Skin of body (tissue), 2 donors: ENCODE measurements around the gene SLC52A3. TPM values are rescaled to one million over a fixed set of nuclear protein-coding genes. Genes with fewer than 3 reads are reported as not detected.
"Not testable (repeated sequence)": the region's sequence is repeated elsewhere in the genome, so short reads cannot be mapped to it uniquely, and the experiment has no call there.

ENCODE experiments used
- DNase-seq: peaks from one replicate; lab custom pipeline; 2025; lab: John Stamatoyannopoulos, UW
- total RNA-seq: library from RNA; depleted of rRNA; stranded (reverse); fragments of >200 nt; gene quantifications from one replicate; pipeline ENCODE4 v1.2.3, GENCODE V29; 2014

SLC52A3 gene
- total RNA-seq, 1 donor from 2014 or later = 1.5 TPM

DNA sequence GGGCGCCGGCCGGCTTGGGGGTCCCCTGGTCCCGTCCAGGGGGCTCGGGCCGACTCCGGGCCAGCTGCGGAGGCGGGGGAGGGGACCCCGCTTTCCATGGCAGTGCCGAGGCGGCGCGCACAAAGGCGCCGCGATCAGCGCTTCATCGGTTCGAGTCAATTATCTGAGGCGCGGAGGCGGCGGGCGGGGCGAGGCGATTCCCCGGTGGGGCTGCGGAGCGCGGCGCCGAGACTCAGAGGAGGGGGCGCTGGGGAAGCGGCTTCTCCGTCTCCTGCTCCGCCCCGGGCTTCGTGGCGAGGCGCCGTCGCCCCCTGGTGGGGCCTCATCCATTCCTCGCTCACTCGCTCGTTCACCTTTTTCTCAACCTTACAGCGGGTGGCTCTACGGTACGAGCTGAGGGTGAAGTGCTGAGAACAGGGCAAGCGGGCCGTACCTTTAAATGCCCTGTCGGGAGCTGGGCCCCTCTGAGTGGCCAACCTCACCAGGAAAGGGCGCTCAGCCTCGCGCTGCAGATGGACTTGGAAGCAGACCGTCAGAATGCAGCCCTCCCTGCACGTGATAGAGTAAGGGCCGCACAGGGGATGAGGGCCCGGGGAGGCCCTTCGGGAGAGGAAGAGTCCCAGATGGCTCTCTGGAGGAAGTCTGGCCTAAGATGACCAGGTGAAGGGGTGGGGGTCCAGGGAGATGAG is 39.9 kb downstream of the SLC52A3 start:
- no peak for DNase-seq

DNA sequence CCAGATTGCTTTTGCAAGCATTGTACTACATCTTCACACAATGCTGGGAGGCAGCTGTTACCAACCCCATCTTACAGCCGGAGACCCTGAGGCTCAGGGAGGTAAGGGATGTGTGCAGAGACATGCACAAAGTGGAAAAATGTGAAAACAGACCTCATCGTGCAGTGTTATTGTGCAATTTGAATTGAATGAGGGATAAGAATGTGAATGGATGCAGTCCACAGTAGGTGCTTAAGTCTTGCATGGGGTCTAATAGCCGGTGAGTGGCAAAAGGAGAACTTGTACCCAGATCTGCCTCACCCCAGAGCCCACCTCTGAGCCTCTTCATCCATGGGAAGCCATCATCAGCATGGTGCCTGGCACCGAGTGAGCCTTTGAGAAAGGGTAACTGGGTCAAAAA is 42.1 kb downstream of the SLC52A3 start:
- no peak for DNase-seq

DNA sequence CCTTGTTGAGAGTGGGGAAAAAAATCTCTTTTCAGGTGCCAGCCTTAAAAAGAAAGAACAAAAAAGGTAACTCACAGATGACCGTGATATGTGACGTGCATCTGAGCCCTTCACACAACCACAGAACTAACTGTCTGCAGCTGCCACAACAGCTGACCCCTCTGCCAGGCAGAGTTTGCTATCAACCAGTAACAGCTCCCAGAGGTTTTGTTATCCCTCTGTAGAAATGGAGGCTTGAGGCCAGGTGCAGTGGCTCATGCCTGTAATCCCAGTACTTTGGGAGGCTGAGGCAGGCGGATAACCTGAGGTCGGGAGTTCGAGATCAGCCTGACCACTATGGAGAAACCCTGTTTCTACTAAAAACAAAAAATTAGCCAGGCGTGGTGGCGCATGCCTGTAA is 42.8 kb downstream of the SLC52A3 start:
- no peak for DNase-seq

DNA sequence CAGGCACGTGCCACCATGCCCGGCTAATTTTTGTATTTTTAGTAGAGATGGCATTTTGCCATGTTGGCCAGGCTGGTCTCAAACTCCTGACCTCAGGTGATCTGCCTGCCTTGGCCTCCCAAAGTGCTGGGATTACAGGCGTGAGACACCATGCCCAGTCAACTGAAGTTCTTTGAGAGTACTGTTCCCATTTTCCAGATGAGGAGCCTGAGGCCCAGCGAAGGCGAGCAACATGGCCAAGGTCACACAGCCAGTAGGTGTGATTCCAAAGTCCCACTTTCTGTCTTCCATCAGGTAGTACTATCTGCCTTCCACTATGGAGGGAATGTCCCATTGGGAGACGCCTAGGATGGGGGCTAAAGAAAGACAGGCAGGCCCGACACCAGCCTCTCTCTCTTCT is 43.5 kb downstream of the SLC52A3 start:
- not testable (repeated sequence) for DNase-seq

DNA sequence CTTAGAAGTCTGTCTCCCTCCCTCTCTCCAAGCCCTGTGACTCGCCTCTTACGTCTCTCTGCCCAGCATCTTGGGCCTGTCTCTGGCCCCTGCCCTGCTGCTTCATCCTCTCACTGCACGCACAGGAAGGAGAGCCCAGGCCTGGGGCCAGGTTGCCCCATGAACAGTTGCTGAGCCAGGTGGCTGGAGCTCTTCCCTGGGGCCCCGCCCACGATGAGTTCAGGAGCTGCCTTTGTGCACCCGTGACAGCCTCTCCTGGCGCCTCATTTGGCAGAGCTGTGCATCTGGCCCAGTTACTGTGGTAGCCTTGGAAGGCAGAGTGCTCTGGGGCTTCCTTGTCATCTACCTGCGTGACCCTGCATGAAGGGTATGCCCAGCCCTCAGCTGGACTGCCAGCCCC is 44.5 kb downstream of the SLC52A3 start:
- DNase-seq = no peak

DNA sequence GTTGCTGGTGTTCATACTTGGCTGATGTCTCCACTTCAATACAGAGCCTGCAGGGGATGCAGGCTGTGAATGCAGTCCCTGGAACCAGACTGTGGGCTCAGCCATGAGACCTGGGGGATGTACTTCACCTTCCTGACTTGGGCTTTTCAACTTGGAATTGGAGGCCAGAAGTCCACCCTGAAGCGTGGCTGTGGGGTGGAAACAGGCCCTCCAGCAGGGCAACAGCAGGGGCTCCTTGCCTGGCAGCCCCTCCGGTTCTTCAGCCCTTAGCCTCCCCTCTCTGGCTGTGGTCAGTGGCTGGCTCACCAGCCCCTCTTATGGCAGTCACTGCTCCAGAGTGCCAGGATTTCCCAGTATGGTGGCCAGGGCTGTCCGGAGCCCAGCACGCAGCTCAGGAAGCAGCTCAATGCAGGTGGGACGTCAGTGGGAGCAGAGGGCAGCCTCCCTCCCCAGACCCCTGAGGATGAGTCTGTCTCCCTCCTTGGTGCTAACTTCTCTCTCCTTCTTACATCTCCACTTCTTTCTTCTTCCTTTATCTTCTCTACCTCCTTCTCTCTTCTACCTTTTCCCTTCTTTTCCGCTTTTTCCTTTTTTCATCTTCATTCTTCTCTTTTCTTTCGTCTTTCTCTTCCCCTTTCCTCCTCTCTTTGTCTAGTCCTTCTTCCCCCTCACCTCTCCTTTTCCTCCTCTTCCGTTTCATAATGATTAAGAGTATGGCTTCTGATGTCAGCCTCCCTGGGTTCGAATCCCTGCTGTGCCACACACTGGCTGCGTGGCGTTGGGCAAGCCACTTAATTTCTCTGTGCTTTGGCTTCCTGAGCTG is 45.3 kb downstream of the SLC52A3 start:
- DNase-seq = no peak

DNA sequence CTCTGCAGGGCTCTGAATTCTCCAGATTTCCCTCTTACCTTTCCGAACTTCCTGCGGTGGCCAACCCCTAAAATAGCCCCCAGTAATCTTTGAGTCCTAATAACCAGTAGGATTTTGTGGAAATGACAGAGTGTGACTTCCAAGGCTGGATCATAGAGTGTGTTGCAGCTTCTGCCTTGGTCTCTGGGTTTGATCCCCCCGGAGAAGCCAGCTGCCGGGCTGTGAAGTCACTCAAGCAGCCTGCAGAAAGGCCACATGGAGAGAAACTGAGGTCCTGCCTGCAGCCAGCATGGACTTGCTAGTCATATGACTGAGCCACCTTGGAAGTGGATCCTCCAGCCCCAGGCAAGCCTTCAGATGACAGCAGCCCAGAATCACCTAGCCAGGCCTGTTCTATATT is 46.4 kb downstream of the SLC52A3 start:
- DNase-seq = no peak

DNA sequence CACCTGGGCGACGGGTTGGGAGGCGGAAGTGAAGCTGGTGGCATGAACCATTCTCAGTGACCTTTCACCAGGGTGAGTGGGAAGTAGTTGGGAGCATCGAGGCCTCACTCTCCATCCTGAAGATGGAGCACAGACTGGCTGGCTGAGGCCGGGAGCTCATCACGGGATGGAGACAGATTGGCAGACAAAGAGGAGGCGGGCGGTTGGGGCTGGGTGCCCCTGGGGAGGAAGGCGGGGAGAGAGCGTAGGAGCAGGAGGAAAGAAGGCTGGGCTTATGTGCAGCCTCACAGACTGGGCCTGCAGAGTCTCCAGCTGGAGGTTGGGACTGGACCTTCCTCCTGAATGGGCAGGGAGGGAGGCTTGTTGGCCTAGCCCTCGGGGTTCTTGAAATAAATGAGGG is 48.5 kb downstream of the SLC52A3 start:
- DNase-seq = no peak

DNA sequence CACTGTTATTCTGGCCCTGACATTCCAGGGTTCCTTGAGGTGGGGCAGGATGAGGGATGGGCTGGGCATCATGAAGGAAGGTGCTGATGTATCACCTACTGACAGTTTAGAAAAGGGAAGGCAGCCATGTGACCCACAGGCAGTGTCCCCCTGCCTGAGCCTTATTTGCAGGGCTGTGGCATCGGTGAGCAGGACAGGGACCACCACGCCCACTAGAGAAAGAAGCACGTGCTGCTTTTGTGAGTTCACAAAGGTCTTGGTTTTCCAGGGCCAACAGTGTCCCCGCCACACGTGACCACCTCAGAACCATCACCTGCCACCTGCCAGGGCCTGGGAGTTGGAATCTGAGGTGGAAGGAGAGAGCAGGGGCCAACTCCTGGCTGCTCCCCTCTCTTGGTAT is 49.2 kb downstream of the SLC52A3 start:
- DNase-seq = no peak

DNA sequence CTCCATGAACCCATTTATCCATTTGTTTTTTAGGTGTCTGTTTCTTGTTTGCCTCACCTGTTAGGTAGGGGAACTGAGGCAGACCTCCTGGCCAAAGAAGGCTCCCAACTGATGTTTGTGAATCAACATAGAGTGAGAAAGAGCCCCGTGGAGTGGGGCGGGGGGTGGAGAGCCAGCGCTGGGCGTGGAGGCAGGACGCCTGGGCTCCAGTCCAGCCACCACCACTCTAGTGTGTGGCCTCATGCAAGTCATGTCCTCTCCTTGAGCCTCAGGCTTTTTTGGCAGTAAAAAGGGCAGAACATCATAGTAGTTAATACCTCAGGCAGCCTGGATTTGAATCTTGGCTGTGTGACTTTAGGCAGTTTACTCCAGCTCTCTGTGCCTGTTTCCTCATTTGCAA is 50.5 kb downstream of the SLC52A3 start:
- DNase-seq = no peak

DNA sequence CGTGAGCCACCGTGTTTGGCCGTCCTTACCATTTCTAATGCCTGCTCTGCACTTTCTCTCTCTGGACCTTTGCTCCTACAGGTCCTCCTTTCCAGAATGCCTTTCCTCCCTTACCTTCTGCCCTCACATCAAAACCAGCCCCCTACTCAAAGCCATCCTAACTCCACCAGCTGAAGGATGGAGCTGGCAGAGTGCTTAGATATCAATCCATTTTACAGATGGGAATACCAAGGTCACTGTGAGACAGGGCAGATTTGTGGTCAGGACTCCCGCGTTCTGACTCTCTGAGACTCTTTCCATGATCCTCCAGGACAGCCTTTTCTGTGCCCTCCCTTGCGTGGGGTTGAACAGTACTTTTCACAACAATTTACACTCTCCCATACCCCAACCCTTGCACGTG is 51.0 kb downstream of the SLC52A3 start:
- no peak for DNase-seq

DNA sequence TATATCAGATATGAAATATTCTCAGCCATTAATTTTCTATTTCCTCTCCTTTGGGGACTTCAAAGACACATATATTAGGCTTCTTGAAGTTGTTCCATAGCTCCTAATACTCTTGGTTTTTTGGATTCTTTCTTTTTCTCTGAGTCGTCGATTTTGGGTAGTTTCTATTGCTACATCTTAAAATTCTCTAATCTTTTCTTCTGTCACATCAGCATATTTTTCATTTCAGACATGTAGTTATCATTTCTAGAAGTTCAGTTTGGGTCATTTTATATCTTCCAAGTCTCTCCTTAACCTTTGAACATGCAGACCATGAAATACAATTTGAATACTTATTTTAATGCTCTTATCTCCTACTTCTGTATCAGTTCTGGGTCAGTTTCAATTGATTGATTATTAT is 53.8 kb downstream of the SLC52A3 start:
- DNase-seq = no peak

DNA sequence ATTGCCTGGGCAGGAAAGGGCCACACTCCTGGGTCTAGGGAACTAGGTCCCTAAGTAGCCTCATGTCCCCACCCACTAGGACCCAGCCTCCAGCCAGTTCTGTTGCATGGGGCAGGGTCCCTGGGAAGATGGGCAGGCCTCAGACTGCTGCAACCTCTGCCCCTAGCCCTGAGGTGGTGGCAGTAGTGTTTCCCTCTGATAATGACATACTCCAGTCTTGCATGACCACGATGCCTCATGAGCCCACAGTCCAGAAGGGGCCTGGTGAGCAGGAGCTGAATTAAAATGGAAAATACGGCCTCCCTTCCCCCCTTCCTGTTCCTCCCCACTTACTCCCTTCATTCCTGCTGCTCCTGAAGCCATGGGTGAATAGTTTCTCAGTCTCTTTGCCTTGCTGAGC is 56.7 kb downstream of the SLC52A3 start:
- no peak for DNase-seq

DNA sequence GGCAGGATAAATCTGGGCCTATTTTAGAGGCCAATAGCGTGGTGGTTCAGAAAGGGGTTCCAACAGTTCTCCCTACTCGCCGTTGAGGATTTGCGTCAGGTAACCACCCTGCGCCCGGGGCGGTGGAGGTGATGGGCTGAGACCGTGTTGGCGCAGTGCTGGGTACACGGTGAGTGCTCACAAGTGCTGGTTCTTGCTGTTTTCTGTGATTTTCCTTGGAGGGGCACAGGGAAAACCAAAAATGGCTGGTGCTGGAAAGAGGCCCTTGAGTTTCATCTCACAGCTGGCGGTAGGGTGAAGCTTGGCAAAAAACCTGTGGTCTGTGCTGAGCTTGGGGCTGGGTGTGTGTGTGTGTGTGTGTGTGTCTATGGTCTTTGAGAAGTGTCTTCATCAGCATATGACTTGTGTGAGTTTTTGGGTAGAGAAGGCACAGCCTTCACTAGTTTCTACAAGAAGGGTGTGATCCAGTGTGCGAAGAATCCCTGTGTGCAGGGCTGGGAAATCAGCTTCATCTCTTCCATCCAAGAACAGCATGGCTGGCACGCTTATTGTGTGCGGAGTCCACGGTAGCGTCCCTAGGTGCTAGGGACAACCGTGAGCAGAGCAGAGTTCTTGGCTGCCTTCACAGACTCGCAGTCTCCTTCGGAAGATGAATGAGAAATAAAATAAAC is 57.4 kb downstream of the SLC52A3 start:
- DNase-seq = no peak

Other genes with a start within 250 kb of the SLC52A3 start
- 123 TPM for gene CSNK2A1, start 224.7 kb downstream of the SLC52A3 start, total RNA-seq
- gene TCF15, start 158.2 kb downstream of the SLC52A3 start, total RNA-seq = 0.49 TPM
- 6.2 TPM for gene SRXN1, start 115.3 kb downstream of the SLC52A3 start, total RNA-seq
- gene SCRT2, start 92.7 kb downstream of the SLC52A3 start, total RNA-seq = not detected
- 5.0 TPM for gene FAM110A, start 65.2 kb upstream of the SLC52A3 start, total RNA-seq
- gene ANGPT4, start 147.8 kb upstream of the SLC52A3 start, total RNA-seq = 0.10 TPM
- gene RSPO4, start 233.8 kb upstream of the SLC52A3 start, total RNA-seq = 1.1 TPM